Stimulated activated naive CD8-positive, alpha-beta T cell treated with anti-CD3 and anti-CD28 coated beads, Interleukin-15, Interleukin-2, amounts not matched to agents 100 U/mL and 50 U/mL, for 24 hours (primary cell): ENCODE data around the gene MAPK9.
"Not testable (repeated sequence)": the region's sequence is repeated elsewhere in the genome, so short reads cannot be mapped to it uniquely, and the experiment has no call there.

Source experiments
- ATAC-seq: fragments of 150-1000 bp; cut with Tn5 transposase; one replicate; pipeline ENCODE4 v1.10.0; 2021
- DNase-seq: peaks from one replicate; pipeline ENCODE4 v3.0.0; 2021

Gene MAPK9

GRCh38 chr5:180326989-180327565 lies 35.2 kb upstream of the MAPK9 start:
- ATAC-seq (no peak), DNase-seq (no peak)

GRCh38 chr5:180324601-180324950 lies 32.7 kb upstream of the MAPK9 start:
- no peak for ATAC-seq
- DNase-seq, result no peak

GRCh38 chr5:180323941-180324600 lies 32.2 kb upstream of the MAPK9 start:
- DNase-seq (no peak), ATAC-seq (no peak)

- ATAC-seq, result no peak
- DNase-seq, result no peak
These were observed 31.3 kb upstream of the MAPK9 start for GRCh38 chr5:180323160-180323559.

DNA sequence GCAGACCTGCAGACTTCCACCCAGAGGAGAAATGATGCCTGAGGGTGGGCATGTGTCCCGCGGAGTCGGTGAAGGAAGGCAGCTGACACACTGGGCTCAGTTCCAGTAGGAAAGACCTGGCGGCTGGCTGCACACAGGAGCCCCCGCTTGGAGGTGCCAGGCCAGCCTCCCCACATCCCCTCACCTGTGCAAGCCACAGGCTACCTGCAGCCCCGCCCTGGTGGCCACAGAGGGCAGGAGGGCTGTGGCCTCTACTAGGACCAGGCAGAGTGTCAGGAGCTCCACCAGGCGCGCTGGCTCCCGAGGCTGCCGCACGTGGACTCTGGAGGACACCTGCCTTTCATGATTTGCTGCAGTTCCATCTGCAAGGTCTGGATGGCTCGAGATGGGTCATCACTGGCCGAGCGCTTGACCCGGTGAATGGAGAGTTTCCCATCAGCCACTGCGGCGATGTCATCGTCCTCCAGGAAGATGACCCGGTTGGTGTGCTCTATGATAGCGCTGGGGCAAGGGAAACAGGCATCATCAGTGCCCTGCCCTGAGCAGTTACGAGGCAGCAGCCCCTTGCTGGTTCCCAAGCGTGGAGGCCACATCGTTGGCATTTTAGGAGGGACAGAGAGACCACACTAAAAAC lies 26.7 kb upstream of the MAPK9 start:
- DNase-seq (no peak), ATAC-seq (no peak)

DNA sequence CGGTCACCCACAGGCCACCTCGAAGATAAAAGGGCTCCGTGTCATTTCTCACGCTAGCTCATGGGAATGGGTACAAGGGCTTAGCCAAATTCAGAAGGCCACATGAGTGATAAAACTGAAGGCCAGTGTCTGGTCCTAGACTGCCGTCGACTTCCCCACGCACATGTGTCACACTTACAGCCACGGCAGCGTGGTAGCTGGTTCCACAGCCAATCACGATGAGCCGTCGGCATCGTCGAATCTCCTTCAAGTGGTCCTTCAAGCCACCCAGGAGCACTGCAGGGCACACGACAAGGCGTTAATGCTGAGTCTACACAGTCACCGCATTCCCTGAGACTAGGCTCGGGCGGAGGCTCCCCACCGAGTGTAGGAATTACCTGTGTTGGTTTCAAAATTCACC lies 24.7 kb upstream of the MAPK9 start:
- ATAC-seq (no peak), DNase-seq (no peak)

DNA sequence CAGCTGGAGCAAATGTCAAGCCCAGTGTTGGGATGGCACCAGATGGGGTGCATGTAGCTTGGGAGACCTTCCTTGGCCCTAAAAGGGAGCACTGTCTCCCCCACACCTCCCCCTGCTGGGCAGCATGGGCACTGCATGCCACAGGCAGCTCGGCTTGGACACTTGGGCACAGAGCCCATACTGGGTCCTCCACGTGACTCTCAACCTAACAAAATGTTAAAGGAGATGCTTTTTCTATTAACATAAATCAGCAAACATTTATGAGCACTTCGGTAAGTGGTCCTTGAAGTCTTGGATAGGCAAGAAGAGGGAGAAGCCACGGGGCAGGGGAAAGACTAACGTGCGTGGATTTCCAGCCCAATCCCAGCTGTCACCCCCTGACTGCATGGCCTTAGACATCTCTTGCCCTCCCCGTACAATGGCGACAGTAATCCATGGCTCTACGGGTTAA lies 23.9 kb upstream of the MAPK9 start:
- DNase-seq (peak; percentile 82), ATAC-seq (peak; percentile 72)

- DNase-seq, result peak; percentile 55
- ATAC-seq, result peak; percentile 71
These were observed 22.0 kb upstream of the MAPK9 start for GRCh38 chr5:180313677-180314505.

GRCh38 chr5:180311216-180311615 lies 19.3 kb upstream of the MAPK9 start:
- ATAC-seq (no peak), DNase-seq (no peak)

GRCh38 chr5:180306796-180307195 lies 14.9 kb upstream of the MAPK9 start:
- no peak for ATAC-seq
- no peak for DNase-seq

- no peak for ATAC-seq
- no peak for DNase-seq
These were observed 13.6 kb upstream of the MAPK9 start for GRCh38 chr5:180305481-180305880.

DNA sequence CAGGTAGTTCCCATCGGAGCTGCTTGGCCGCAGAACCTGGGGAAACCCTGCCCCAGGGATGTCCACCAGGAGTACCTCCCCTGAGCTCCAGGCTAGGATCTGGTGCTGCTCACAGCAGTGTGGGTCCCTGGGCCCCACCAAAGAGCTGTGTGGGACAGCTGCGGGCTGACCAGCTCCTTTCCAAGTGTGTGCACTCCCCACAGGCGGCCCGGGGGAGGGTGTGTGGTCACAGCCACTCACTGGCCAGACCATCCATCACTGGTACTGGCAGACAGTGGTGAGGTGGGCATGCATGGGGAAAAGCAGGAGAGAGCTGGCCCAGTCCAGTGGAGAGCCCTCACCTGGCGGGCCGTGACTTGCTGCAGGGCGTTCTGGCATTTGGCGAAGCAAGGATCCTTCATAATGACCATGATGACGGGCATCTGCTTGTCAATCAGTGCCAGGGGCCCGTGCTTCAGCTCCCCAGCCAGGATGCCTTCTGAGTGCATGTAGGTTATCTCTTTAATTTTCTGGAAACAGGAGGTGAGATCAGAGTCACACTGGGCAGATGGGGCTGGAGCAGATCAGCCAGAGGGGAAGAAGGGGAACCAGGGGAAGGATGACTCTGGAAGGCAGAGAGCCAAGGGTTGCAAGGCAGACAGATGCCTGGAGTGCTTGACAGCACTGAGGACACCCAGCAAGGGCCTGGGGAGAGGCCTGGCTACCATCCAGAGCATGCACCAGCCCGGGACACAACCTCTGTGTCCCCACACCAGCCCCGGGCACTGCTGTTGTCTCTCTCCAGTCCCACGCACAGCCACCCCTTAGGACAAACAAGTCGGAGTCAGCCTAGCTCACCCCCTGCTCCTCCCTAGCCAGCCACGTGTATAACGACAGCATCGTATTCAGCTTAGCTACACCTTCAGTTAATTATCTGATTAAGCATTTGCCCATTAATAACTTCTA lies 12.8 kb upstream of the MAPK9 start:
- ATAC-seq, result no peak
- DNase-seq, result no peak

GRCh38 chr5:180304016-180304292 lies 12.1 kb upstream of the MAPK9 start:
- ATAC-seq (no peak), DNase-seq (no peak)

DNA sequence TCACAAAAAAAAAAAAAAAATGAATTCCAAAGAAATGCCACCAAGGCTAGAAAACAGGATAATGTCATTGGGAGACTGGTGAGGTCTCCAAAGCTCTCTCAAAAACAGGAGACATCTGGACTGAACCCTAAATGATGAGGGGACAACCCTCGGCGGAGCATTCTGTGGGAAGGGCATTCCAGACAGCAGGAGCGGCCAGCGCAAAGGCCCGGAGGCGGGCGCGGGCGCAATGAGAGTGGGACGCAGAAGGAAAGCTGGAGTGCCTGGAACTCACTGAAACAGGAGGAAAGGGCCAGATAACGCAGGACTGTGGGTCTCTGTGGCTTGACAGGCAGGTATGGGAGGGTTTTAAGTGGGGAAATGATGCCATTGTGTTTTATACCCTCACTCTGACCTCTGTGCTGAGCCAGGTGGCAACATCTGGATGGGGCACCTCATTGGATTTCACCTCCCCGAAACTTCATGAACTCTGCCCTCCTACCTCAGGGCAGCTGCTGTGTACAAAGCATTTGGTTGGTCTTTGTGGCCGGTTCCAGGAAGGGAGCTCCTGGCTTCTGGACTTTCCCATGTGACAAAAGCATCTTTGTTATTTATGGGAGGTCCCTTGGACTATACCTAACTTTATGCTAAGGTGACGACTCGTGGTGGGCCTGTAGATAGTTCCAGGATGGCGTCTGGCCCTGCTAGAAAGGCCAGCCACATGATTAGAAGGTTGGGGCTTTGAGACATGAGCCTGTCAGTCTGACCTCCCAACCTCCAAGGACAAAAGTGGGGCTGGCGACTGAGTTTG lies 11.5 kb upstream of the MAPK9 start:
- no peak for ATAC-seq

DNA sequence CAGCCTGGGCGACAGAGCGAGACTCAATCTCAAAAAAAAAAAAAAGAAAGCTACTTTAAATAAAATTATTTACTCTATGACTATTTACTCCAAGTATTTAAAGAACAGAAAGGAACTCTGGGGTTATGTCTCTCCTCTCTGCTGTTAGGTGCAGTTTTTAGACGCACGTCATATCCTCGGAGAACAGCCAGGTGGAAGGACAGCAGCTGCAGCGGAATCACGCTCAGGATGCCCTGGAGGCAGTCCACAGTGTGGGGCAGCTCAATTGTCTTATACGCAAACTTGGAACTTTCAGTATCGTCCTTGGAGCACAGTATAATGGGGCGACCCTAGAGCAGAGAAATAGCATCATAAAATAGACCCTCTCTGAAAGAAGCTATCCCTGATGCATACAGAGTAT lies 10.4 kb upstream of the MAPK9 start:
- ATAC-seq (no peak), DNase-seq (no peak)

More for the DNA sequence above, 11.5 kb upstream of the MAPK9 start:
- no peak for DNase-seq

DNA sequence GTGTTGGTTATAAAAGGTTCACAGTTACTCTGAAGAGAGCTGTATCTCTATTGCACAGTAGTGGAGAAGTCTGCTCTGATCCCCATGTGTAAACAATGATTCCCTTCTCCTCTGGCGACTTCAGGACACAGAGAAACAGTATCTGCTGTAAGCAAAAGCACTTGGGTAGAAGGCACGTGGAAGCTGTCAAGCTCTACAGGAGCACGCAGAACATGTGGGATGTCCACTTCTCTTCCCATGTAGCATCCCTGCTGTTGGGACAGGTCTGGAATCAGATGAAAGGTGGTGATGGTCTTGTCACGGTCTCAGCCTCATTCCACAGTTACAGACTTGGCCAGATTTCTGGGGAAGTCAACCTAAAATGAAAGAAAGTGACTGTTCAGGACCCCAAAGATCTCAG lies 9.4 kb upstream of the MAPK9 start:
- DNase-seq (no peak), ATAC-seq (no peak)

GRCh38 chr5:180299526-180299925 lies 7.6 kb upstream of the MAPK9 start:
- ATAC-seq (no peak), DNase-seq (no peak)

DNA sequence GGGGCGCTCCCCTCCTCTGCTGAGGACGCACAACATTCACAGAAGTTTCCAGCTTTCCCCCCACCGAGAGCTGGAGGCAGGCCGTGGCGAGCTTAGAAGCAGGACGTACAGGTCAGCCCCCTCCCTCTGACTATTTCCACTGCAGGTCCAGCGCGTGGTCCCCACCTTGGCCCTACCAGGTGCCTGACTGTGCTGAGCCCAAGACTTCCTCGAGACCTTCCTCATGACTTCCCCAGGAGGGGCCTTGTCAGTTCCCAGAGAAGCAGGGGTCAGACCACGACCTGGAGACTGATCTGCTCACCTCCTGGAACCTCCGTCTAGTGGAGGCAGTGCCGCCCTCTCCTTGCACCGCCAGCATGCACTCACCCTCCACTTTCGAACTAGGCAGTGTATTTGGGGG lies 7.1 kb upstream of the MAPK9 start:
- not testable (repeated sequence) for ATAC-seq, DNase-seq

- ATAC-seq, result no peak
- DNase-seq, result no peak
These were observed 5.9 kb upstream of the MAPK9 start for GRCh38 chr5:180297587-180298282.

DNA sequence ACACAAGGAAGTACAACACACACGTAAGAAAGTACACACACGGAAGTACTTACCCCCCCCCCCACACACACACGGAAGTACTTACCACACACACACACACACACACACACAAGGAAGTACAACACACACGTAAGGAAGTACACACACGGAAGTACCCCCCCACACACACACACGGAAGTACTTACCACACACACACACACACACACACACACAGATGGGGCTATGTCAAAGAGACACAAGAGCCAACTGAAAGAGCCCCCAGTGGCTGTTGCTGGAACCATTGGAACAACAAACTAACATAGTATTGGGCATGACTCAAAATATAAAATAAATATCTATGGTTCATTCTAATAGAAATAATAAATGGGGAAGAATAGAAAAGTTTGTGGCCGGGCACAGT lies 4.9 kb upstream of the MAPK9 start:
- ATAC-seq, result no peak
- no peak for DNase-seq
